CD14-positive monocyte (primary cell): ENCODE results near the gene NCKAP1. TPM values are rescaled to one million over a fixed set of nuclear protein-coding genes. Genes with fewer than 3 reads are reported as not detected.
"Not testable (repeated sequence)": the region's sequence is repeated elsewhere in the genome, so short reads cannot be mapped to it uniquely, and the experiment has no call there.

Experiments
- DNase-seq, 3 donors: peaks; one replicate each; pipeline ENCODE4 v3.0.0-alpha.2; 2011 to 2022
- H2AFZ ChIP-seq: 2 replicates; pipeline ENCODE4 v1.6.0; 2012; ENCODE audit warnings: mild to moderate bottlenecking, low read depth, low read length, inconsistent platforms; ENCODE audit not compliant: insufficient read depth, poor library complexity, severe bottlenecking
- H3K27ac ChIP-seq, 2 donors: 1 replicate in 1 of 2; 2 replicates in 1 of 2; pipeline ENCODE4 v1.5.1; 2012 to 2013; ENCODE audit warnings: low read length in 2 of 2, control low read depth in 1 of 2, inconsistent platforms in 1 of 2, low read depth in 1 of 2, mild to moderate bottlenecking in 1 of 2
- H3K27me3 ChIP-seq, 2 donors: one replicate each; pipeline versions ENCODE4 v1.6.0 to v1.6.1; 2011 to 2013; ENCODE audit warnings: low read length in 2 of 2; ENCODE audit not compliant: control insufficient read depth in 2 of 2, insufficient read depth in 2 of 2
- H3K36me3 ChIP-seq, 2 donors: replicated peaks in 1 of 2; 1 replicate in 1 of 2; 2 replicates in 1 of 2; pipeline versions ENCODE4 v1.5.1 to v1.6.1; 2012 to 2013; ENCODE audit warnings: low read length in 2 of 2, control low read depth in 1 of 2, inconsistent platforms in 1 of 2, mild to moderate bottlenecking in 1 of 2; ENCODE audit not compliant: insufficient read depth in 2 of 2, control insufficient read depth in 1 of 2
- H3K4me1 ChIP-seq, 2 donors: 1 replicate in 1 of 2; 2 replicates in 1 of 2; pipeline versions ENCODE4 v1.5.1 to v1.6.1; 2012 to 2013; ENCODE audit warnings: low read length in 2 of 2, control low read depth in 1 of 2, inconsistent platforms in 1 of 2, mild to moderate bottlenecking in 1 of 2, moderate library complexity in 1 of 2; ENCODE audit not compliant: insufficient read depth in 2 of 2, control insufficient read depth in 1 of 2
- H3K4me2 ChIP-seq: replicated peaks from 2 replicates; pipeline ENCODE3; 2012; ENCODE audit warnings: low read length, moderate library complexity, mild to moderate bottlenecking; ENCODE audit not compliant: poor library complexity, severe bottlenecking; ENCODE audit errors: extremely low read depth
- H3K4me3 ChIP-seq, 3 experiments: fragments of 200-600 bp in 1 of 3; sonication (generic) in 1 of 3; replicated peaks in 1 of 3; 1 replicate in 2 of 3; 2 replicates in 1 of 3; pipeline ENCODE4 v1.5.1; 2011 to 2013; ENCODE audit warnings: low read length in 3 of 3, mild to moderate bottlenecking in 3 of 3, control low read depth in 2 of 3, low read depth in 2 of 3, inconsistent platforms in 1 of 3, moderate library complexity in 1 of 3
- H3K79me2 ChIP-seq: 2 replicates; pipeline ENCODE4 v1.6.0; 2012; ENCODE audit warnings: mild to moderate bottlenecking, control low read depth, inconsistent platforms, low read length, moderate library complexity; ENCODE audit not compliant: insufficient read depth
- H3K9ac ChIP-seq: 2 replicates; pipeline ENCODE4 v1.6.0; 2017; ENCODE audit warnings: low read length, mild to moderate bottlenecking; ENCODE audit not compliant: insufficient read depth, poor library complexity, severe bottlenecking
- H3K9me3 ChIP-seq, 2 donors: replicated peaks in 1 of 2; 1 replicate in 1 of 2; 2 replicates in 1 of 2; pipeline versions ENCODE4 v1.5.1 to v1.6.1; 2012 to 2013; ENCODE audit warnings: low read length in 2 of 2, control low read depth in 1 of 2; ENCODE audit not compliant: control insufficient read depth in 1 of 2, insufficient read depth in 1 of 2
- H4K20me1 ChIP-seq: 2 replicates; pipeline ENCODE4 v1.6.0; 2012; ENCODE audit warnings: mild to moderate bottlenecking, low read length, control low read depth, moderate library complexity; ENCODE audit not compliant: insufficient read depth
- H3K27ac Mint-ChIP-seq, 7 donors: one replicate each; pipeline ENCODE4 v1.8.0; 2020; ENCODE audit warnings: mild to moderate bottlenecking in 7 of 7, mixed read lengths in 7 of 7, moderate library complexity in 6 of 7, inconsistent platforms in 2 of 7
- H3K27me3 Mint-ChIP-seq, 3 donors: one replicate each; pipeline ENCODE4 v1.8.0; 2021 to 2022; ENCODE audit warnings: low read depth in 3 of 3, mild to moderate bottlenecking in 3 of 3, mixed read lengths in 3 of 3, moderate library complexity in 3 of 3, inconsistent platforms in 1 of 3
- H3K36me3 Mint-ChIP-seq, 2 donors: one replicate each; pipeline ENCODE4 v1.8.0; 2020; ENCODE audit warnings: mixed read lengths in 2 of 2, inconsistent platforms in 1 of 2, mild to moderate bottlenecking in 1 of 2
- H3K4me1 Mint-ChIP-seq: one replicate; pipeline ENCODE4 v1.8.0; 2020; ENCODE audit warnings: mild to moderate bottlenecking, mixed read lengths
- H3K4me3 Mint-ChIP-seq, 2 donors: one replicate each; pipeline ENCODE4 v1.8.0; 2020; ENCODE audit warnings: mild to moderate bottlenecking in 2 of 2, mixed read lengths in 2 of 2, moderate library complexity in 1 of 2
- H3K9me3 Mint-ChIP-seq, 7 donors: one replicate each; pipeline ENCODE4 v1.8.0; 2020 to 2022; ENCODE audit warnings: mixed read lengths in 7 of 7, mild to moderate bottlenecking in 6 of 7, moderate library complexity in 6 of 7, inconsistent platforms in 2 of 7
- WGBS: methylation state at CpG from one replicate; pipeline ENCODE4 v1.1.5; 2013; ENCODE audit warnings: missing lambda C conversion rate; ENCODE audit not compliant: insufficient coverage; 5-methylcytosine and 5-hydroxymethylcytosine counted together
- intact Hi-C, 2 donors: fragments of 100-400 bp; cut with micrococcal nuclease; formaldehyde crosslinking; loops; one replicate each; pipeline versions ENCODE4 v1.15.0 to v1.15.1; 2023
- polyA plus RNA-seq, 3 donors: library from polyadenylated mRNA; depleted of rRNA in 1 of 3; unstranded in 2 of 3; stranded (reverse) in 1 of 3; fragments of 300-500 nt in 2 of 3; fragments of >200 nt in 1 of 3; fragmentation: Illumina TruSeq in 2 of 3; gene quantifications; 1 replicate in 2 of 3; 2 replicates in 1 of 3; pipeline ENCODE4 v1.2.3, GENCODE V29; 2012 to 2021
- TF ChIP-seq, protein P1 (sequence below): fragments of 200-600 bp; IDR thresholded peaks from one replicate; pipeline ENCODE4 v1.8.0; 2022; ENCODE audit warnings: antibody characterized with exemption, mild to moderate bottlenecking

The NCKAP1 gene
- polyA plus RNA-seq, 3 donors, result 0.01 TPM; not detected in 2

DNA sequence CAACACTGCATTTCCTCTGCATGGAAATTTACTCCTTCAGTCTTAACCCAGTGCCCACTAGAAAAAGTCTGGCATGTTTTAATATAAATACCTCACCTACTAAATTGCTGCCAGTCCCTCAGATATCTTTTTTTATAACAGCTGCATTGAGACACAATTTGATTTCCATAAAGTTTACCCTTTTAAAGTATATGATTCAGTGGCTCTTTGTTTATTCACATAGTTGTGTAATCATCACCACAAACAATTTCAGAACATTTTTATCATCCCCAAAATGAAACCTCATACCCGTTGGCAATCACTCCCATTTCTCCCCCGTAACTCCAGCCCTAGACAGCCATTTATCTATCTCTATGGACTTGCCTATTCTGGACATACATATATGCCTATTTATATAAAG is 154.8 kb downstream of the NCKAP1 start:
- no peak for DNase-seq
- no peaks in the 10 kb centered on the region for H4K20me1 ChIP-seq
- H3K27me3 ChIP-seq, result no peaks in the 10 kb centered on the region
- TF ChIP-seq, protein P1, sequence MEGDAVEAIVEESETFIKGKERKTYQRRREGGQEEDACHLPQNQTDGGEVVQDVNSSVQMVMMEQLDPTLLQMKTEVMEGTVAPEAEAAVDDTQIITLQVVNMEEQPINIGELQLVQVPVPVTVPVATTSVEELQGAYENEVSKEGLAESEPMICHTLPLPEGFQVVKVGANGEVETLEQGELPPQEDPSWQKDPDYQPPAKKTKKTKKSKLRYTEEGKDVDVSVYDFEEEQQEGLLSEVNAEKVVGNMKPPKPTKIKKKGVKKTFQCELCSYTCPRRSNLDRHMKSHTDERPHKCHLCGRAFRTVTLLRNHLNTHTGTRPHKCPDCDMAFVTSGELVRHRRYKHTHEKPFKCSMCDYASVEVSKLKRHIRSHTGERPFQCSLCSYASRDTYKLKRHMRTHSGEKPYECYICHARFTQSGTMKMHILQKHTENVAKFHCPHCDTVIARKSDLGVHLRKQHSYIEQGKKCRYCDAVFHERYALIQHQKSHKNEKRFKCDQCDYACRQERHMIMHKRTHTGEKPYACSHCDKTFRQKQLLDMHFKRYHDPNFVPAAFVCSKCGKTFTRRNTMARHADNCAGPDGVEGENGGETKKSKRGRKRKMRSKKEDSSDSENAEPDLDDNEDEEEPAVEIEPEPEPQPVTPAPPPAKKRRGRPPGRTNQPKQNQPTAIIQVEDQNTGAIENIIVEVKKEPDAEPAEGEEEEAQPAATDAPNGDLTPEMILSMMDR, result no peak
- intact Hi-C loops, result no loop called here
- H2AFZ ChIP-seq, result no peak overlapping the region
- no peak overlapping the region for H3K9ac ChIP-seq
- Mint-ChIP-seq H3K9me3 (peaks cover 0 to 11% (median 4%) of the 10 kb centered on the region in 7 donors), H3K27ac (no peak overlapping the region), H3K27me3 (peaks cover under 1 to 2% (median 1%) of the 10 kb centered on the region in 3 donors), H3K36me3 (no peaks in the 10 kb centered on the region), H3K4me3 (no peak overlapping the region), H3K4me1 (no peaks in the 10 kb centered on the region)
- H3K4me3 ChIP-seq, result no peak overlapping the region
- no peak overlapping the region for H3K4me2 ChIP-seq
- no peak overlapping the region for H3K27ac ChIP-seq
- peaks cover 4% of the 10 kb centered on the region in 2 donors for H3K9me3 ChIP-seq
- no peaks in the 10 kb centered on the region for H3K36me3 ChIP-seq
- WGBS, result 83% methylated on average over 1 of the region's 2 CpGs
- H3K4me1 ChIP-seq, result no peaks in the 10 kb centered on the region
- H3K79me2 ChIP-seq, result no peaks in the 10 kb centered on the region

DNA sequence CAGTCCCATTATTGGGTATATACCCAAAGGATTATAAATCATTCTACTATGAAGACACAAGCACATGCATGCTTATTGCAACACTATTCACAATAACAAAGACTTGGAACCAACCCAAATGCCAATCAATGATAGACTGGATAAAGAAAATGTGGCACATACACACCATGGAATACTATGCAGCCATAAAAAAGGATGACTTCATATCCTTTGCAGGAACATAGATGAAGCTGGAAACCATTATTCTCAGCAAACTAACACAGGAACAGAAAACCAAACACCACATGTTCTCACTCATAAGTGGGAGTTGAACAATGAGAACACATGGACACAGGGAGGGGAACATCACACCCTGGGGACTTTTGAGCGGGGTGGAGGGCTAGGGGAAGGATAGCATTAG is 158.2 kb downstream of the NCKAP1 start:
- H3K36me3 ChIP-seq, H3K9me3 ChIP-seq, H3K27me3 Mint-ChIP-seq, H3K9ac ChIP-seq, H2AFZ ChIP-seq, H3K4me3 ChIP-seq, H3K4me2 ChIP-seq, H4K20me1 ChIP-seq, H3K27ac ChIP-seq, intact Hi-C loops, H3K79me2 ChIP-seq, H3K4me1 ChIP-seq, H3K27me3 ChIP-seq, H3K4me1 Mint-ChIP-seq, H3K27ac Mint-ChIP-seq, DNase-seq, H3K36me3 Mint-ChIP-seq, H3K4me3 Mint-ChIP-seq: not testable (repeated sequence)
- H3K9me3 Mint-ChIP-seq, result peaks cover 2 to 12% (median 10%) of the 10 kb centered on the region in 7 donors
- WGBS, result no CpG with 5 or more reads among the region's 1 CpG

DNA sequence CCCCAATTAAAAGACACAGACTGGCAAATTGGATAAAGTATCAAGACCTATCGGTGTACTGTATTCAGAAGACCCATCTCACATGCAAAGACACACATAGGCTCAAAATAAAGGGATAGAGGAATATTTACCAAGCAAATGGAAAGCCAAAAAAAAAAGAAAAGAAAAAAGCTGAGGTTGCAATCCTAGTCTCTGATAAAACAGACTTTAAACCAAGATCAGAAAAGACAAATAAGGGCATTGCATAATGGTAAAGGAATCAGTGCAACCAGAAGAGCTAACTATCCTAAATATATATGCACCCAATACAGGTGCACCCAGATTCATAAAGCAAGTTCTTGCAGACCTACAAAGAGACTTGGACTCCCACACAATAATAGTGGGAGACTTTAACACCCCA is 161.6 kb downstream of the NCKAP1 start:
- H3K4me3 ChIP-seq, H3K79me2 ChIP-seq, H3K4me1 ChIP-seq, H2AFZ ChIP-seq, H3K27me3 Mint-ChIP-seq, H3K27ac Mint-ChIP-seq, H3K27ac ChIP-seq, H3K4me2 ChIP-seq, H3K4me3 Mint-ChIP-seq, DNase-seq, intact Hi-C loops, H3K4me1 Mint-ChIP-seq, H3K9ac ChIP-seq, H3K36me3 ChIP-seq, H3K27me3 ChIP-seq, H3K9me3 ChIP-seq, H3K36me3 Mint-ChIP-seq, H4K20me1 ChIP-seq: not testable (repeated sequence)
- WGBS, result no CpG with 5 or more reads among the region's 1 CpG
- H3K9me3 Mint-ChIP-seq, result peaks cover 2 to 18% (median 15%) of the 10 kb centered on the region in 7 donors
